GM13977 (cell line): ENCODE data around the gene CDR2L.

ENCODE experiments used
- DNase-seq: peaks from one replicate; pipeline ENCODE4 v3.0.0; 2012; ENCODE audit warnings: low spot score
- in situ Hi-C: fragments of 300-500 bp; cut with MboI; formaldehyde crosslinking; loops from one replicate; pipeline ENCODE4 v1.12.0; 2022; ENCODE audit warnings: low sequenced_read_pairs, low pct_unique_long_range_greater_than_20kb, mixed read lengths, inconsistent platforms; ENCODE audit not compliant: unreplicated experiment
- TF ChIP-seq, protein P1 (sequence below): IDR thresholded peaks from 2 replicates; pipeline ENCODE4 v1.5.1; 2012; ENCODE audit warnings: mild to moderate bottlenecking, control low read depth; ENCODE audit not compliant: insufficient read depth; ENCODE audit errors: extremely low read depth, missing control alignments

CDR2L gene

DNA sequence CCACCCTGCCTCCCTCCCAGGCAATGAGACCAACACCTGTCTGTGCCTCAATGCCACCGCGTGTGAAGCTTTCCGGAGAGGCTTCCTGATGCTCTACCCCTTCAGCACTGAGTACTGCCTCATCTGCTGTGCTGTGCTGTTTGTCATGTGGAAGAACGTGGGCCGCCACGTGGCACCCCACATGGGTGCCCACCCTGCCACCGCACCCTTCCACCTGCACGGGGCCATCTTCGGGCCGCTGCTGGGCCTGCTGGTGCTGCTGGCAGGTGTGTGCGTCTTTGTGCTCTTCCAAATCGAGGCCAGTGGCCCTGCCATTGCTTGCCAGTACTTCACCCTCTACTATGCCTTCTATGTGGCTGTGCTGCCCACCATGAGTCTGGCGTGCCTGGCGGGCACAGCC lies 40.8 kb upstream of the CDR2L start:
- TF ChIP-seq, protein P1, sequence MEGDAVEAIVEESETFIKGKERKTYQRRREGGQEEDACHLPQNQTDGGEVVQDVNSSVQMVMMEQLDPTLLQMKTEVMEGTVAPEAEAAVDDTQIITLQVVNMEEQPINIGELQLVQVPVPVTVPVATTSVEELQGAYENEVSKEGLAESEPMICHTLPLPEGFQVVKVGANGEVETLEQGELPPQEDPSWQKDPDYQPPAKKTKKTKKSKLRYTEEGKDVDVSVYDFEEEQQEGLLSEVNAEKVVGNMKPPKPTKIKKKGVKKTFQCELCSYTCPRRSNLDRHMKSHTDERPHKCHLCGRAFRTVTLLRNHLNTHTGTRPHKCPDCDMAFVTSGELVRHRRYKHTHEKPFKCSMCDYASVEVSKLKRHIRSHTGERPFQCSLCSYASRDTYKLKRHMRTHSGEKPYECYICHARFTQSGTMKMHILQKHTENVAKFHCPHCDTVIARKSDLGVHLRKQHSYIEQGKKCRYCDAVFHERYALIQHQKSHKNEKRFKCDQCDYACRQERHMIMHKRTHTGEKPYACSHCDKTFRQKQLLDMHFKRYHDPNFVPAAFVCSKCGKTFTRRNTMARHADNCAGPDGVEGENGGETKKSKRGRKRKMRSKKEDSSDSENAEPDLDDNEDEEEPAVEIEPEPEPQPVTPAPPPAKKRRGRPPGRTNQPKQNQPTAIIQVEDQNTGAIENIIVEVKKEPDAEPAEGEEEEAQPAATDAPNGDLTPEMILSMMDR: no peak
- in situ Hi-C loops: no loop called here
- DNase-seq: no peak

DNA sequence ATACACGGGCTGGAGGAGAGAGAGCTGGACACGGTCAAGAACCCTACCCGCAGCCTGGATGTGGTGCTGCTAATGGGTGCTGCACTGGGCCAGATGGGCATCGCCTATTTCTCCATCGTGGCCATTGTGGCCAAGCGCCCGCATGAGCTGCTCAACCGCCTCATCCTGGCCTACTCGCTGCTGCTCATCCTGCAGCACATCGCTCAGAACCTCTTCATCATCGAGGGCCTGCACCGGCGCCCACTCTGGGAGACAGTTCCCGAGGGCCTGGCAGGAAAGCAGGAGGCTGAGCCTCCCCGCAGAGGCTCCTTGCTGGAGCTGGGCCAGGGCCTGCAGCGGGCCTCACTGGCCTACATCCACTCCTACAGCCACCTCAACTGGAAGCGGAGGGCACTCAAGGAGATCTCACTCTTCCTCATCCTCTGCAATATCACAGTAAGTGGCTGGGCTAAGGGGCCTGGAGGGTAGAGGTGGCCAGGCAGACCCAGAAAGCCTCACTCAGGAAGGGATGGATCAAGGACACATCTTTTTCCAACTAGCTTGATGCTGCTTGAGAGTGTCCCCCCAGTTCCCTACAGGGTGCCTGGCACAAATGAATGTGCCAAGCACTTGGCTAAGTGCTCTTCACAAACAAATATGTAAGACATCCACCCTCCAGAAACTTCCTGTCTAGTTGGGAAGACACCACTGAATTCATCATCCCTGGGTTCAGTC lies 40.2 kb upstream of the CDR2L start:
- in situ Hi-C loops: no loop called here
- TF ChIP-seq, protein P1: no peak
- DNase-seq: no peak

DNA sequence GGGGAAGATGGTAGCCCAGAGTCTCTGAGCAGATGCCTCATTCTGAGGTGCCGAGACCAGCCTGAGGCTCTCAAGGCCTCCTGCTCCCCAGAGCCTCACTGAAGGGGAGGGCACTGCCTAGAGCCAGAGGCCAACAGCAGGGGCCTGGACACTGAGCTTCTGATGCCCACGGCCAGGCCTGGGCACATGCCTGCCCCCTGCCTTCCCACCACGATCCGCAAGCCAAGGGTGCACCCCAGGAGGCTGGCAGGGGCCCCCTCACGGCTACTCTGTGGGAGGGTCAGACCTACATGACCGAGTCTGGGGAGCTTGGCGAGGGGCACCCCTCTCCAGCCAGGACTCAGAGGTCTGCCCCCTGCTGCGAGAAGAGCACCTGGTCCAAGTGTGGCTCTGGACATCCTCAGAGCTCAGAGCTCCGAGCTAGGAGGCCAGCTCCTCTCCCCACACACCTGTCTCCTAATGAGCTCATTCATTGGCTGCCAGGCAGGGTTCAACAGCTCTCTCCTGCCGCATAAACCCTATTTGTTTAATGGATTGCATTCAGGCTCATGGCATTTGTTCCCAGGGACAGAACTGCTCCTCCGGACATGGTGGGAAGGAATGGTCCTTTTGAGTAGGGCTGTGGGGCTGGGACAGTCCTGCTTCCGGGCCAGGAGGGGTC lies 37.8 kb upstream of the CDR2L start:
- no peak for DNase-seq
- TF ChIP-seq, protein P1: no peak
- in situ Hi-C loops: loop anchor here (10.0 kb wide), 1 partner anchor 255 kb away; the partner anchor contains the start of gene NUP85

DNA sequence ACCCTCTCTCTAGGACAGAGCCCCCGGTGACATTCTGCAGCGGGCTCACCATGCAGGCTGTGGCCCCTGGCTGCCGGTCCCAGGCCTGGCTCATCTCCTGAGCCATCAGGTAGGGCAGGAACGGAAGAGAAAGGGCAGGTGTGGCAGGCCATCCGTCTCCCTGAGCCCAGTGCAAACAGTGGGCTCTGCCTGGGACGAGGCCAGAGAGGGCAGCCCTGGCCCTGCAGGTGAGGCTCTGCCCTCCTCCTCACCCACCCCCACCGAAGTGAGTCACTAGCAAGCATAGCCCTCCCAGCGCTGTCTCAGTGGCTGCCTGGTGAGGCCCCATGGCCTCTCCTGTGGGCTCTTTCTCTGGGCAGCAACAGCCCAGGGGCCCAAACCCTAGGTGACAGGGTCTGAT lies 37.2 kb upstream of the CDR2L start:
- DNase-seq: no peak
- in situ Hi-C loops: loop anchor here (10.0 kb wide), 1 partner anchor 255 kb away; the partner anchor contains the start of gene NUP85

DNA sequence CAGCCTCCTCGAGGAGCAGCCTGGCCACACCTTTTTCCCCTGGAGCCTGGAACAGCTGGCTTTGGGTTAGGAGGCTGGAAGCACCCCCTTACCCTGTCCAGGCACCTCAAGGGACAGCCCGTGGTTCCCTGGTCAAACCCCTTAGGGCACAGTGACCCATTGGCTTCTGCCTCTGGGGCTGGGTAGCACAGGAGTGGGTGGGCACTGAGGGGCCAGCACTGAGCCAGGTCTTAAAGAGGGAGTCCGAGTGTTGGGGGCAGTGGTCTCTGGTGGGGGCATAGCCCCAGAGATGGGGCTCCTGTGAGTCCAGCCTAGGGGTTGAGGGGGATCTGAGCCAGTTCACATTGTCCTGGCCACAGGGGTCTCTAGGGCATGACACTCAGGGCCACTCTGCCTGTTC lies 36.4 kb upstream of the CDR2L start:
- TF ChIP-seq, protein P1: no peak
- DNase-seq: no peak
- in situ Hi-C loops: loop anchor here (10.0 kb wide), 1 partner anchor 254 kb away; the partner anchor contains the start of gene NUP85

More for the DNA sequence above, 37.2 kb upstream of the CDR2L start:
- TF ChIP-seq, protein P1: no peak

DNA sequence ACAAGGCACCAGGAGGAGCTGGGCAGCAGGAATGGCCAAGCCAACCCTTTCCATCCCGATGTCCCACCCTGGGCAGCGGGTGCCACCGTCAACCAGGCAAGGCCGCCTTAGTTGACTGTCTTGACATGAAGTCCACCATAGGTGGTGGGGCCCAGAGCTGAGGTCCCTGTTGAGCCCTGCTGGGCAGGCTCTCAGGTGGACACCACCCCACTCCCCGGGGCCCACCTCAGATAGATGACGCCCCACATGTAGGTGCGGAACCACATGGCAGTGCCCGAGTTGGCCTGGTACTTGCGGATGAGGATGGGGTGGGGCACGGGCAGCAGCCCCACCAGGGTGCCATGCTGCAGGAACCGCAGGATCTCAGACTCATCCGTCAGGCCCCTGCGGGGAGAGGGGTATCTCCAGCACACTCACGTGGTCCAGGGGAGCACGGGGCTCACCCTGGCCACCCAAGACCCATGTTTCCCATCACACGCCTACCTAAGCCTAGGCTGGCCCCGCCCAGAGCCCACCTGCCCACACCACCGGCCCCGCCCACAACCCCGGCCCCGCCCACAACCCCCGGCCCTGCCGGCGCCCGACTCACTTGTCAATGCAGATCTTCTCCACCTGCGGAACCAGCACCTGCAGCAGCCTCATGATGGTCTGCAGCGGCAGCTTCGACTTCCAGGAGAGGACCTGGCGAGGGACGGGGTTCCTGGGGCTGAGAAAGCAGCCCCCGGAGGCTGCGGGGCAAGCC lies 35.6 kb upstream of the CDR2L start:
- TF ChIP-seq, protein P1: no peak
- in situ Hi-C loops: loop anchor here (10.0 kb wide), 1 partner anchor 253 kb away; the partner anchor contains the start of gene NUP85
- no peak for DNase-seq
